K562 (cell line): ENCODE data around the gene RSU1. TPM values are rescaled to one million over a fixed set of nuclear protein-coding genes. Genes with fewer than 3 reads are reported as not detected.

Source experiments
- ATAC-seq: fragments of 200-7000 bp; cut with Tn5 transposase; 3 replicates; pipeline ENCODE4 v1.9.1; 2020; ENCODE audit warnings: moderate library complexity
- BruUV-seq: library from RNA; stranded (reverse); fragments of 400-500 nt; replicated peaks from 2 replicates; lab custom pipeline; 2021; lab: Mats Ljungman, UMichigan
- CTCF ChIA-PET: fragments of 300-600 bp; formaldehyde crosslinking; extraction: SDS; loops from one replicate; lab custom pipeline; 2021; ENCODE audit warnings: low intra/inter-chr PET ratio; lab: Yijun Ruan, JAX
- POLR2A ChIA-PET: fragments of 300-600, 350-650 bp; sonication (Branson Sonifier 250); formaldehyde crosslinking; extraction: SDS; loops from one replicate; lab custom pipeline; 2021; ENCODE audit warnings: antibody characterized with exemption, inconsistent platforms; lab: Yijun Ruan, JAX
- DNase-seq, 4 experiments: peaks; one replicate each; pipeline versions ENCODE4 v3.0.0 to v3.0.0-alpha.2; 2011 to 2018; ENCODE audit warnings: low spot score in 3 of 4, mixed read lengths in 3 of 4; ENCODE audit errors: extremely low read depth in 1 of 4
- FAIRE-seq: peaks from 2 replicates; lab custom pipeline; 2011; peaks lifted over from hg19 to GRCh38; lab: Jason Lieb, UNC
- H2AFZ ChIP-seq: 2 replicates; pipeline ENCODE4 v1.6.0; 2011; ENCODE audit warnings: low read depth, low read length, control low read depth, inconsistent platforms
- H3K27ac ChIP-seq: fragments of 200-600 bp; 3 replicates; pipeline ENCODE4 v1.8.0; 2011; ENCODE audit warnings: low read depth, mild to moderate bottlenecking, control low read depth, inconsistent platforms, low read length, moderate library complexity, mixed read lengths; ENCODE audit errors: extremely low read depth
- H3K27me3 ChIP-seq, 2 experiments: fragments of 300-600 bp in 1 of 2; 2 replicates in 1 of 2; 3 replicates in 1 of 2; pipeline versions ENCODE4 v1.6.0 to v1.8.0; 2011; ENCODE audit warnings: inconsistent platforms in 2 of 2, low read length in 2 of 2, mild to moderate bottlenecking in 1 of 2, mixed read lengths in 1 of 2, moderate library complexity in 1 of 2; ENCODE audit not compliant: control insufficient read depth in 2 of 2, insufficient read depth in 2 of 2
- H3K36me3 ChIP-seq: fragments of 300-600 bp; 3 replicates; pipeline ENCODE4 v1.8.0; 2011; ENCODE audit warnings: mild to moderate bottlenecking, low read length, inconsistent platforms; ENCODE audit not compliant: control insufficient read depth, insufficient read depth
- H3K4me1 ChIP-seq, 2 experiments: fragments of 200-600 bp in 1 of 2; replicated peaks in 1 of 2; 2 replicates in 1 of 2; 3 replicates in 1 of 2; pipeline versions ENCODE4 v1.5.1 to v1.8.0; 2011; ENCODE audit warnings: inconsistent platforms in 2 of 2, low read length in 2 of 2, mild to moderate bottlenecking in 1 of 2, mixed read lengths in 1 of 2, moderate library complexity in 1 of 2; ENCODE audit not compliant: control insufficient read depth in 2 of 2, insufficient read depth in 2 of 2
- H3K4me2 ChIP-seq: 2 replicates; pipeline ENCODE4 v1.6.1; 2011; ENCODE audit warnings: low read length, control low read depth, inconsistent platforms, mixed read lengths; ENCODE audit not compliant: insufficient read depth
- H3K4me3 ChIP-seq: fragments of 200-600 bp; sonication (generic), shearing (Covaris generic); 2 replicates; pipeline ENCODE4 v1.5.1; 2016; ENCODE audit warnings: control low read depth, inconsistent platforms
- H3K79me2 ChIP-seq: fragments of 200-600 bp; 3 replicates; pipeline ENCODE4 v1.8.0; 2011; ENCODE audit warnings: low read length, inconsistent platforms; ENCODE audit not compliant: control insufficient read depth, insufficient read depth
- H3K9ac ChIP-seq, 2 experiments: 2 replicates each; pipeline versions ENCODE4 v1.6.0 to v1.6.1; 2011; ENCODE audit warnings: low read depth in 2 of 2, low read length in 2 of 2, control low read depth in 1 of 2, inconsistent platforms in 1 of 2, mild to moderate bottlenecking in 1 of 2, mixed read lengths in 1 of 2; ENCODE audit not compliant: insufficient read depth in 1 of 2
- H3K9me1 ChIP-seq: one replicate; pipeline ENCODE4 v1.6.0; 2011; ENCODE audit warnings: inconsistent platforms, mild to moderate bottlenecking, low read length, moderate library complexity; ENCODE audit not compliant: control insufficient read depth, insufficient read depth
- H3K9me3 ChIP-seq: replicated peaks from 2 replicates; pipeline ENCODE4 v1.5.1; 2011; ENCODE audit warnings: low read depth, low read length, inconsistent platforms; ENCODE audit not compliant: control insufficient read depth, insufficient read depth
- H4K20me1 ChIP-seq: replicated peaks from 2 replicates; pipeline ENCODE4 v1.6.1; 2011; ENCODE audit warnings: low read length, inconsistent platforms, mixed read lengths; ENCODE audit not compliant: control insufficient read depth, insufficient read depth
- ARNT ChIP-seq, 2 experiments: fragments of 450-650 bp; IDR thresholded peaks; 2 replicates each; pipeline ENCODE4 v1.6.1; 2016; ENCODE audit warnings: mild to moderate bottlenecking in 1 of 2
- CBFB ChIP-seq: sonication (generic); formaldehyde crosslinking; IDR thresholded peaks from 2 replicates; pipeline ENCODE4 v1.4.0; 2020; ENCODE audit warnings: mild to moderate bottlenecking, missing genetic modification reagents
- FOXK2 ChIP-seq, 2 experiments: fragments of 450-650 bp; IDR thresholded peaks in 1 of 2; conservative IDR thresholded peaks in 1 of 2; 2 replicates each; pipeline ENCODE4 v1.6.1; 2016; ENCODE audit warnings: low read depth in 2 of 2, mild to moderate bottlenecking in 1 of 2
- HDAC8 ChIP-seq: fragments of 450-650 bp; IDR thresholded peaks from 2 replicates; pipeline ENCODE4 v1.6.1; 2016; ENCODE audit warnings: mild to moderate bottlenecking, missing genetic modification characterization, moderate library complexity, missing compliant biosample characterization
- HEY1 ChIP-seq: fragments of 250-450 bp; sonication (Bioruptor Pico); IDR thresholded peaks from 2 replicates; pipeline ENCODE4 v1.5.0; 2020; ENCODE audit warnings: mild to moderate bottlenecking, moderate library complexity, borderline replicate concordance
- KDM5B ChIP-seq: fragments of 200-600 bp; sonication (generic); IDR thresholded peaks from 2 replicates; pipeline ENCODE4 v1.6.1; 2012; ENCODE audit warnings: low read depth, mild to moderate bottlenecking, moderate library complexity, low read length, control low read depth, inconsistent platforms; ENCODE audit not compliant: insufficient replicate concordance
- KHSRP ChIP-seq: fragments of 450-650 bp; IDR thresholded peaks from 2 replicates; pipeline ENCODE4 v1.6.1; 2017
- PCBP1 ChIP-seq: fragments of 200-400 bp; formaldehyde crosslinking; IDR thresholded peaks from 2 replicates; pipeline ENCODE4 v1.6.1; 2018; ENCODE audit warnings: mild to moderate bottlenecking, low read depth, low read length; ENCODE audit not compliant: poor library complexity, severe bottlenecking
- RUNX1 ChIP-seq: sonication (generic); IDR thresholded peaks from 2 replicates; pipeline ENCODE4 v1.6.1; 2016; ENCODE audit warnings: antibody characterized with exemption, low read depth
- SAP30 ChIP-seq: fragments of 200-600 bp; sonication (generic); IDR thresholded peaks from 2 replicates; pipeline ENCODE4 v1.6.1; 2012; ENCODE audit warnings: borderline replicate concordance, low read depth, mild to moderate bottlenecking, moderate library complexity, low read length, control low read depth, inconsistent platforms; ENCODE audit not compliant: insufficient read depth, poor library complexity, severe bottlenecking
- SRSF1 ChIP-seq: fragments of 200-400 bp; formaldehyde crosslinking; IDR thresholded peaks from 2 replicates; pipeline ENCODE4 v1.6.1; 2017; ENCODE audit warnings: mild to moderate bottlenecking, low read depth, low read length, moderate library complexity
- STAG1 ChIP-seq: sonication (generic); formaldehyde crosslinking; IDR thresholded peaks from 2 replicates; pipeline ENCODE4 v1.5.0; 2020; ENCODE audit warnings: missing genetic modification reagents, borderline replicate concordance
- TRIM28 ChIP-seq: fragments of 450-650 bp; IDR thresholded peaks from 2 replicates; pipeline ENCODE4 v1.6.1; 2017
- XRCC5 ChIP-seq: fragments of 200-400 bp; formaldehyde crosslinking; IDR thresholded peaks from 2 replicates; pipeline ENCODE4 v1.6.1; 2017; ENCODE audit warnings: low read depth, mild to moderate bottlenecking, low read length
- ZBTB7A ChIP-seq: IDR thresholded peaks from 2 replicates; pipeline ENCODE4 v1.6.1; 2011; ENCODE audit warnings: low read depth, mild to moderate bottlenecking, low read length, moderate library complexity, borderline replicate concordance; ENCODE audit not compliant: control insufficient read depth
- WGBS: fragments of 100-300 bp; shearing (Covaris generic); methylation state at CpG from one replicate; pipeline ENCODE4 v1.1.6; 2016; ENCODE audit warnings: low coverage, mixed read lengths; ENCODE audit not compliant: insufficient coverage; ENCODE audit errors: missing lambda C conversion rate; 5-methylcytosine and 5-hydroxymethylcytosine counted together
- in situ Hi-C: fragments of 300-500 bp; cut with MboI; formaldehyde crosslinking; loops from 4 replicates; pipeline ENCODE4 v1.15.0; 2018; ENCODE audit warnings: inconsistent platforms, mixed read lengths
- intact Hi-C: fragments of 100-400 bp; cut with micrococcal nuclease; formaldehyde crosslinking; loops from 2 replicates; pipeline ENCODE4 v1.14.2; 2022
- polyA plus RNA-seq, 8 experiments: library from polyadenylated mRNA; depleted of rRNA in 4 of 8; stranded (reverse) in 5 of 8; unstranded in 3 of 8; fragments of >200 nt; fragmentation: Nextera tagmentation in 2 of 8; fragmentation: Illumina TruSeq in 1 of 8; extraction: Ambion mirVana in 2 of 8; extraction: Trizol in 1 of 8; gene quantifications; 2 replicates each; pipeline versions ENCODE4 v1.2.1 to v1.2.3, GENCODE V29; 2011 to 2014; ENCODE audit warnings: inconsistent platforms in 1 of 8, missing spikeins in 1 of 8
- total RNA-seq, 7 experiments: library from RNA; depleted of rRNA in 6 of 7; stranded (reverse); fragments of >200 nt in 6 of 7; fragmentation: Illumina TruSeq in 2 of 7; extraction: Trizol in 2 of 7; gene quantifications; 2 replicates each; pipeline versions ENCODE4 v1.2.1 to v1.2.3, GENCODE V29; 2011 to 2021; ENCODE audit warnings: low replicate concordance in 1 of 7
- TF ChIP-seq, protein P1 (sequence below), 2 experiments: fragments of 450-650 bp in 1 of 2; sonication (generic) in 1 of 2; formaldehyde crosslinking in 1 of 2; IDR thresholded peaks in 1 of 2; conservative IDR thresholded peaks in 1 of 2; 2 replicates each; pipeline versions ENCODE4 v1.6.1 to v1.8.1; 2016 to 2023; ENCODE audit warnings: mild to moderate bottlenecking in 2 of 2, moderate library complexity in 2 of 2, inconsistent platforms in 1 of 2, missing genetic modification reagents in 1 of 2
- TF ChIP-seq, protein P2 (sequence below): fragments of 450-650 bp; formaldehyde crosslinking; conservative IDR thresholded peaks from 2 replicates; pipeline ENCODE4 v1.4.0; 2022; ENCODE audit warnings: mild to moderate bottlenecking, missing genetic modification characterization

Gene RSU1
- total and polyA plus RNA-seq, 9 of the 15 experiments (the other 6 are each of a cell fraction or from before 2014, with no cell fraction given): 18.8 to 67.3 (median 31.5) TPM

GRCh38 chr10:16545116-16545736, 272.0 kb downstream of the RSU1 start (continued):
- TF ChIP-seq STAG1 (CRISPR knock-in tag) (no peak), ARNT (IDR thresholded peaks at IDR 0.05) (no peak), FOXK2 (conservative IDR thresholded peaks at IDR 0.05 in 1 of 2, IDR thresholded peaks at IDR 0.05 in 1 of 2; ENCODE audit: low read depth in 2 of 2) (0 out of 4 replicates have a peak, but pooled peaks of 1 of the 2 experiments have one; percentile 14), HDAC8 (tag) (no peak)

GRCh38 chr10:16544591-16544990, 272.6 kb downstream of the RSU1 start:
- H3K4me2 ChIP-seq: no peak overlapping the region
- no peaks in the 10 kb centered on the region for H3K79me2 ChIP-seq
- no peak overlapping the region for H2AFZ ChIP-seq
- WGBS: 0% methylated on average over 4 of the region's 4 CpGs
- H3K4me1 ChIP-seq: no peaks in the 10 kb centered on the region; a peak in 1 of 5 replicates
- no peak overlapping the region for H3K27ac ChIP-seq
- DNase-seq (no peak), ATAC-seq (no peak), FAIRE-seq (no peak)
- H3K36me3 ChIP-seq: no peaks in the 10 kb centered on the region
- H3K9ac ChIP-seq: no peak overlapping the region
- intact Hi-C loops: loop anchor here (10.0 kb wide), 1 partner anchor 110 kb away; the partner anchor contains the start of gene PTER
- no peaks in the 10 kb centered on the region for H3K9me3 ChIP-seq
- POLR2A ChIA-PET: interaction anchor here (0.6 to 0.7 kb wide), 2 partner anchors 124 to 231 kb away, joined by 3 read pairs; no protein-coding TSS in a partner anchor
- no peaks in the 10 kb centered on the region for H4K20me1 ChIP-seq
- H3K4me3 ChIP-seq: no peak overlapping the region
- peaks cover 9 to 11% of the 10 kb centered on the region in 2 experiments; a peak in 4 of 5 replicates for H3K27me3 ChIP-seq
- in situ Hi-C loops: no loop called here
- CTCF ChIA-PET: no interaction called here
- BruUV-seq: no TSS peak
- no peaks in the 10 kb centered on the region for H3K9me1 ChIP-seq
- no peak for TF ChIP-seq XRCC5
- no peak for TF ChIP-seq CBFB (CRISPR knock-in tag)
- no peak for TF ChIP-seq ZBTB7A
- TF ChIP-seq, protein P1, sequence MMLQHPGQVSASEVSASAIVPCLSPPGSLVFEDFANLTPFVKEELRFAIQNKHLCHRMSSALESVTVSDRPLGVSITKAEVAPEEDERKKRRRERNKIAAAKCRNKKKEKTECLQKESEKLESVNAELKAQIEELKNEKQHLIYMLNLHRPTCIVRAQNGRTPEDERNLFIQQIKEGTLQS (IDR thresholded peaks at IDR 0.05): no peak
- TF ChIP-seq, protein P1 (CRISPR knock-in tag; conservative IDR thresholded peaks at IDR 0.05): no peak
- TF ChIP-seq, protein P2, sequence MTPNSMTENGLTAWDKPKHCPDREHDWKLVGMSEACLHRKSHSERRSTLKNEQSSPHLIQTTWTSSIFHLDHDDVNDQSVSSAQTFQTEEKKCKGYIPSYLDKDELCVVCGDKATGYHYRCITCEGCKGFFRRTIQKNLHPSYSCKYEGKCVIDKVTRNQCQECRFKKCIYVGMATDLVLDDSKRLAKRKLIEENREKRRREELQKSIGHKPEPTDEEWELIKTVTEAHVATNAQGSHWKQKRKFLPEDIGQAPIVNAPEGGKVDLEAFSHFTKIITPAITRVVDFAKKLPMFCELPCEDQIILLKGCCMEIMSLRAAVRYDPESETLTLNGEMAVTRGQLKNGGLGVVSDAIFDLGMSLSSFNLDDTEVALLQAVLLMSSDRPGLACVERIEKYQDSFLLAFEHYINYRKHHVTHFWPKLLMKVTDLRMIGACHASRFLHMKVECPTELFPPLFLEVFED (CRISPR knock-in tag): no peak
- no peak for TF ChIP-seq KDM5B
- no peak for TF ChIP-seq PCBP1
- no peak for TF ChIP-seq SRSF1
- TF ChIP-seq RUNX1: no peak
- TF ChIP-seq SAP30: no peak
- TF ChIP-seq HEY1 (CRISPR knock-in tag): no peak
- no peak for TF ChIP-seq TRIM28
- no peak for TF ChIP-seq KHSRP
